Measurements from ENCODE around the gene CDKAL1. TPM values are rescaled to one million over a fixed set of nuclear protein-coding genes. Genes with fewer than 3 reads are reported as not detected.

Gene CDKAL1
- total RNA-seq, 2 experiments from 2014 or later: 21.2 to 23.0 TPM

- no peaks in the 10 kb centered on the region for H3K9me3 Mint-ChIP-seq
- ChIA-PET POLR2A (no interaction called here), CTCF (no interaction called here)
These were observed 575.3 kb downstream of the CDKAL1 start for GRCh38 chr6:21109391-21110178.

GRCh38 chr6:21110684-21111083 lies 576.4 kb downstream of the CDKAL1 start:
- no peak for DNase-seq
- no peak overlapping the region for H3K27ac Mint-ChIP-seq
- no peaks in the 10 kb centered on the region for H3K27me3 Mint-ChIP-seq
- peaks cover 7% of the 10 kb centered on the region for H3K4me1 Mint-ChIP-seq
- peaks cover 4% of the 10 kb centered on the region for H3K36me3 Mint-ChIP-seq (ENCODE audit: low read depth)
- CTCF ChIA-PET: no interaction called here
- no peak overlapping the region for H3K4me3 Mint-ChIP-seq
- H3K9me3 Mint-ChIP-seq: no peaks in the 10 kb centered on the region
- POLR2A ChIA-PET: no interaction called here

More at GRCh38 chr6:21109391-21110178, 575.3 kb downstream of the CDKAL1 start:
- Mint-ChIP-seq H3K27me3 (no peaks in the 10 kb centered on the region), H3K4me3 (no peak overlapping the region), H3K27ac (no peak overlapping the region), H3K4me1 (peaks cover 7% of the 10 kb centered on the region), H3K36me3 (ENCODE audit: low read depth) (peaks cover 4% of the 10 kb centered on the region)
- DNase-seq: no peak

- H3K27ac Mint-ChIP-seq: no peak overlapping the region
- H3K27me3 Mint-ChIP-seq: no peaks in the 10 kb centered on the region
- H3K9me3 Mint-ChIP-seq: no peaks in the 10 kb centered on the region
- ChIA-PET POLR2A (no interaction called here), CTCF (interaction anchor here (0.6 kb wide), 1 partner anchor 603 kb away, joined by 3 read pairs; no protein-coding TSS in a partner anchor)
- H3K4me3 Mint-ChIP-seq: no peak overlapping the region
- H3K4me1 Mint-ChIP-seq: peaks cover 7% of the 10 kb centered on the region
- no peak for DNase-seq
- peaks cover 4% of the 10 kb centered on the region for H3K36me3 Mint-ChIP-seq (ENCODE audit: low read depth)
These were observed 577.0 kb downstream of the CDKAL1 start for GRCh38 chr6:21111093-21111725.

- Mint-ChIP-seq H3K27me3 (no peaks in the 10 kb centered on the region), H3K4me3 (no peak overlapping the region), H3K36me3 (ENCODE audit: low read depth) (no peaks in the 10 kb centered on the region), H3K27ac (no peak overlapping the region), H3K4me1 (peaks cover 2% of the 10 kb centered on the region), H3K9me3 (no peaks in the 10 kb centered on the region)
- CTCF ChIA-PET: no interaction called here
- POLR2A ChIA-PET: interaction anchor here (1.1 kb wide), 1 partner anchor 74 kb away, joined by 3 read pairs; no protein-coding TSS in a partner anchor
- DNase-seq: no peak
These were observed 580.9 kb downstream of the CDKAL1 start for GRCh38 chr6:21115111-21115510.

- H3K9me3 Mint-ChIP-seq: no peaks in the 10 kb centered on the region
- no peaks in the 10 kb centered on the region for H3K27me3 Mint-ChIP-seq
- H3K4me3 Mint-ChIP-seq: no peak overlapping the region
- POLR2A ChIA-PET: no interaction called here
- DNase-seq: no peak
- CTCF ChIA-PET: no interaction called here
- H3K4me1 Mint-ChIP-seq: peaks cover 2% of the 10 kb centered on the region
- H3K27ac Mint-ChIP-seq: no peak overlapping the region
- H3K36me3 Mint-ChIP-seq (ENCODE audit: low read depth): no peaks in the 10 kb centered on the region
These were observed 582.5 kb downstream of the CDKAL1 start for GRCh38 chr6:21116736-21117135.

GRCh38 chr6:21118216-21118780 lies 584.0 kb downstream of the CDKAL1 start:
- peaks cover 2% of the 10 kb centered on the region for H3K4me1 Mint-ChIP-seq
- H3K9me3 Mint-ChIP-seq: no peaks in the 10 kb centered on the region

GRCh38 chr6:21121636-21122136 lies 587.4 kb downstream of the CDKAL1 start:
- H3K4me3 Mint-ChIP-seq: no peak overlapping the region
- POLR2A ChIA-PET: no interaction called here
- H3K27me3 Mint-ChIP-seq: no peaks in the 10 kb centered on the region
- no peak overlapping the region for H3K27ac Mint-ChIP-seq
- H3K9me3 Mint-ChIP-seq: no peaks in the 10 kb centered on the region
- DNase-seq: no peak
- H3K36me3 Mint-ChIP-seq (ENCODE audit: low read depth): no peaks in the 10 kb centered on the region
- H3K4me1 Mint-ChIP-seq: peaks cover 2% of the 10 kb centered on the region
- CTCF ChIA-PET: interaction anchor here (0.9 kb wide), 1 partner anchor 23 kb away, joined by 4 read pairs; no protein-coding TSS in a partner anchor

More at GRCh38 chr6:21118216-21118780, 584.0 kb downstream of the CDKAL1 start:
- Mint-ChIP-seq H3K4me3 (no peak overlapping the region), H3K27ac (no peak overlapping the region), H3K36me3 (ENCODE audit: low read depth) (no peaks in the 10 kb centered on the region), H3K27me3 (no peaks in the 10 kb centered on the region)
- CTCF ChIA-PET: no interaction called here
- DNase-seq: no peak
- POLR2A ChIA-PET: no interaction called here

GRCh38 chr6:21123507-21124436 lies 589.5 kb downstream of the CDKAL1 start:
- no peak overlapping the region for H3K4me3 Mint-ChIP-seq
- DNase-seq: no peak
- ChIA-PET POLR2A (no interaction called here), CTCF (no interaction called here)
- H3K27me3 Mint-ChIP-seq: no peaks in the 10 kb centered on the region
- no peaks in the 10 kb centered on the region for H3K9me3 Mint-ChIP-seq
- peaks cover 2% of the 10 kb centered on the region for H3K4me1 Mint-ChIP-seq
- no peaks in the 10 kb centered on the region for H3K36me3 Mint-ChIP-seq (ENCODE audit: low read depth)
- H3K27ac Mint-ChIP-seq: no peak overlapping the region

- H3K27me3 Mint-ChIP-seq: no peaks in the 10 kb centered on the region
- DNase-seq: no peak
- H3K9me3 Mint-ChIP-seq: no peaks in the 10 kb centered on the region
- no peak overlapping the region for H3K4me3 Mint-ChIP-seq
- no peak overlapping the region for H3K27ac Mint-ChIP-seq
- ChIA-PET POLR2A (no interaction called here), CTCF (no interaction called here)
- H3K36me3 Mint-ChIP-seq (ENCODE audit: low read depth): no peaks in the 10 kb centered on the region
- H3K4me1 Mint-ChIP-seq: no peaks in the 10 kb centered on the region
These were observed 594.3 kb downstream of the CDKAL1 start for GRCh38 chr6:21128601-21129000.

- Mint-ChIP-seq H3K4me1 (no peaks in the 10 kb centered on the region), H3K27ac (no peak overlapping the region), H3K9me3 (no peaks in the 10 kb centered on the region), H3K4me3 (no peak overlapping the region), H3K36me3 (ENCODE audit: low read depth) (no peaks in the 10 kb centered on the region), H3K27me3 (no peaks in the 10 kb centered on the region)
- POLR2A ChIA-PET: no interaction called here
- DNase-seq: no peak
- CTCF ChIA-PET: interaction anchor here (0.6 kb wide), 1 partner anchor 1815 kb away, joined by 3 read pairs; no protein-coding TSS in a partner anchor
These were observed 597.1 kb downstream of the CDKAL1 start for GRCh38 chr6:21131406-21131805.

- no peaks in the 10 kb centered on the region for H3K36me3 Mint-ChIP-seq (ENCODE audit: low read depth)
- CTCF ChIA-PET: no interaction called here
These were observed 598.2 kb downstream of the CDKAL1 start for GRCh38 chr6:21132446-21132845.

GRCh38 chr6:21132856-21133838 lies 598.9 kb downstream of the CDKAL1 start:
- Mint-ChIP-seq H3K36me3 (ENCODE audit: low read depth) (no peaks in the 10 kb centered on the region), H3K4me1 (no peaks in the 10 kb centered on the region), H3K27me3 (no peaks in the 10 kb centered on the region), H3K27ac (no peak overlapping the region), H3K4me3 (no peak overlapping the region), H3K9me3 (no peaks in the 10 kb centered on the region)
- POLR2A ChIA-PET: no interaction called here
- no peak for DNase-seq
- CTCF ChIA-PET: no interaction called here

More at GRCh38 chr6:21132446-21132845, 598.2 kb downstream of the CDKAL1 start:
- Mint-ChIP-seq H3K4me1 (no peaks in the 10 kb centered on the region), H3K27me3 (no peaks in the 10 kb centered on the region), H3K9me3 (no peaks in the 10 kb centered on the region), H3K27ac (no peak overlapping the region), H3K4me3 (no peak overlapping the region)
- no peak for DNase-seq
- POLR2A ChIA-PET: no interaction called here

Data from activated CD4-positive, alpha-beta memory T cell treated with anti-CD3 and anti-CD28 coated beads, Interleukin-2, amount 10 ng/mL, durations not matched to agents 7 days and 5 days (primary cell).